Measurements from ENCODE around the gene CCRL2. TPM values are rescaled to one million over a fixed set of nuclear protein-coding genes. Genes with fewer than 3 reads are reported as not detected.

CCRL2 gene
- total RNA-seq, 1 experiment from 2014 or later, result not detected

- peaks cover 11% of the 10 kb centered on the region for H3K9me3 Mint-ChIP-seq
- H3K27me3 Mint-ChIP-seq (ENCODE audit: low read depth), result peaks cover 5% of the 10 kb centered on the region; the same call in 1 of the 2 replicates
- no peak overlapping the region for H3K4me3 Mint-ChIP-seq
- no peak overlapping the region for H3K27ac Mint-ChIP-seq
- H3K36me3 Mint-ChIP-seq, result no peaks in the 10 kb centered on the region
- TF ChIP-seq IRF1 (CRISPR knock-in tag; IDR thresholded peaks at IDR 0.05), result no peak
- no peak for TF ChIP-seq ARID4B (CRISPR knock-in tag; IDR thresholded peaks at IDR 0.05; ENCODE audit: borderline replicate concordance)
- no peak for TF ChIP-seq ZNF317 (CRISPR knock-in tag; IDR thresholded peaks at IDR 0.05; ENCODE audit: borderline replicate concordance, low read depth)
- POLR2A ChIA-PET, result no interaction called here
- H3K4me1 Mint-ChIP-seq, result peaks cover 16% of the 10 kb centered on the region
- CTCF ChIA-PET, result interaction anchor here (1.4 to 2.3 kb wide), 3 partner anchors 12 to 191 kb away, joined by 3 to 10 read pairs (median 5); partner anchors contain the start of gene CCR1
- ATAC-seq, result no peak
- no peak for DNase-seq (ENCODE audit: low spot score)
These were observed 8.0 kb upstream of the CCRL2 start for GRCh38 chr3:46399098-46399497.

- peaks cover 12% of the 10 kb centered on the region for H3K4me1 Mint-ChIP-seq
- no peak overlapping the region for H3K27ac Mint-ChIP-seq
- H3K9me3 Mint-ChIP-seq, result peaks cover 8% of the 10 kb centered on the region
- DNase-seq (ENCODE audit: low spot score) (no peak), ATAC-seq (no peak)
- H3K4me3 Mint-ChIP-seq, result no peak overlapping the region
- TF ChIP-seq PRRX2 (CRISPR knock-in tag; IDR thresholded peaks at IDR 0.05) (no peak), ARID4B (CRISPR knock-in tag; IDR thresholded peaks at IDR 0.05; ENCODE audit: borderline replicate concordance) (no peak), CDX4 (CRISPR knock-in tag; IDR thresholded peaks at IDR 0.05; ENCODE audit: borderline replicate concordance) (no peak), CBFB (CRISPR knock-in tag; IDR thresholded peaks at IDR 0.05; ENCODE audit: low read depth) (no peak), ATF3 (CRISPR knock-in tag; conservative IDR thresholded peaks at IDR 0.05) (no peak), ZBTB43 (CRISPR knock-in tag; IDR thresholded peaks at IDR 0.05) (no peak), ZBTB21 (CRISPR knock-in tag; IDR thresholded peaks at IDR 0.05; ENCODE audit: borderline replicate concordance) (no peak), PREB (CRISPR knock-in tag; IDR thresholded peaks at IDR 0.05; ENCODE audit: borderline replicate concordance) (no peak), NR3C1 (CRISPR knock-in tag; conservative IDR thresholded peaks at IDR 0.05; ENCODE audit: low read depth) (no peak), FOXJ3 (CRISPR knock-in tag; IDR thresholded peaks at IDR 0.05; ENCODE audit: borderline replicate concordance) (no peak), FOXK1 (CRISPR knock-in tag; IDR thresholded peaks at IDR 0.05) (no peak), GABPB1 (CRISPR knock-in tag; IDR thresholded peaks at IDR 0.05) (no peak), CREB1 (CRISPR knock-in tag; IDR thresholded peaks at IDR 0.05) (no peak)
- no peaks in the 10 kb centered on the region for H3K36me3 Mint-ChIP-seq
- CTCF ChIA-PET, result interaction anchor here (0.7 to 2.3 kb wide), 4 partner anchors 11 to 123 kb away, joined by 3 to 10 read pairs (median 4); no protein-coding TSS in a partner anchor
- POLR2A ChIA-PET, result no interaction called here
- peaks cover 2% of the 10 kb centered on the region; the same call in 1 of the 2 replicates for H3K27me3 Mint-ChIP-seq (ENCODE audit: low read depth)
These were observed 7.5 kb upstream of the CCRL2 start for GRCh38 chr3:46399557-46399956.

Data from WTC11 (cell line).